GM12875 (cell line): ENCODE measurements around the gene TRIM66.

Experiments used
- H3K4me3 ChIP-seq: one replicate; pipeline ENCODE4 v1.5.1; 2011; ENCODE audit warnings: low read depth, low read length, control low read depth
- TF ChIP-seq, protein P1 (sequence below): IDR thresholded peaks from 2 replicates; pipeline ENCODE4 v1.5.1; 2011; ENCODE audit warnings: low read depth, mild to moderate bottlenecking, control low read depth, inconsistent platforms, low read length, moderate library complexity, borderline replicate concordance; ENCODE audit not compliant: insufficient read depth

The TRIM66 gene

GRCh38 chr11:8608652-8609051 lies 73.8 kb downstream of the TRIM66 start:
- TF ChIP-seq, protein P1, sequence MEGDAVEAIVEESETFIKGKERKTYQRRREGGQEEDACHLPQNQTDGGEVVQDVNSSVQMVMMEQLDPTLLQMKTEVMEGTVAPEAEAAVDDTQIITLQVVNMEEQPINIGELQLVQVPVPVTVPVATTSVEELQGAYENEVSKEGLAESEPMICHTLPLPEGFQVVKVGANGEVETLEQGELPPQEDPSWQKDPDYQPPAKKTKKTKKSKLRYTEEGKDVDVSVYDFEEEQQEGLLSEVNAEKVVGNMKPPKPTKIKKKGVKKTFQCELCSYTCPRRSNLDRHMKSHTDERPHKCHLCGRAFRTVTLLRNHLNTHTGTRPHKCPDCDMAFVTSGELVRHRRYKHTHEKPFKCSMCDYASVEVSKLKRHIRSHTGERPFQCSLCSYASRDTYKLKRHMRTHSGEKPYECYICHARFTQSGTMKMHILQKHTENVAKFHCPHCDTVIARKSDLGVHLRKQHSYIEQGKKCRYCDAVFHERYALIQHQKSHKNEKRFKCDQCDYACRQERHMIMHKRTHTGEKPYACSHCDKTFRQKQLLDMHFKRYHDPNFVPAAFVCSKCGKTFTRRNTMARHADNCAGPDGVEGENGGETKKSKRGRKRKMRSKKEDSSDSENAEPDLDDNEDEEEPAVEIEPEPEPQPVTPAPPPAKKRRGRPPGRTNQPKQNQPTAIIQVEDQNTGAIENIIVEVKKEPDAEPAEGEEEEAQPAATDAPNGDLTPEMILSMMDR: no peak

GRCh38 chr11:8605971-8606563 lies 76.4 kb downstream of the TRIM66 start:
- TF ChIP-seq, protein P1: no peak

More at GRCh38 chr11:8608652-8609051, 73.8 kb downstream of the TRIM66 start:
- no peak overlapping the region for H3K4me3 ChIP-seq

DNA sequence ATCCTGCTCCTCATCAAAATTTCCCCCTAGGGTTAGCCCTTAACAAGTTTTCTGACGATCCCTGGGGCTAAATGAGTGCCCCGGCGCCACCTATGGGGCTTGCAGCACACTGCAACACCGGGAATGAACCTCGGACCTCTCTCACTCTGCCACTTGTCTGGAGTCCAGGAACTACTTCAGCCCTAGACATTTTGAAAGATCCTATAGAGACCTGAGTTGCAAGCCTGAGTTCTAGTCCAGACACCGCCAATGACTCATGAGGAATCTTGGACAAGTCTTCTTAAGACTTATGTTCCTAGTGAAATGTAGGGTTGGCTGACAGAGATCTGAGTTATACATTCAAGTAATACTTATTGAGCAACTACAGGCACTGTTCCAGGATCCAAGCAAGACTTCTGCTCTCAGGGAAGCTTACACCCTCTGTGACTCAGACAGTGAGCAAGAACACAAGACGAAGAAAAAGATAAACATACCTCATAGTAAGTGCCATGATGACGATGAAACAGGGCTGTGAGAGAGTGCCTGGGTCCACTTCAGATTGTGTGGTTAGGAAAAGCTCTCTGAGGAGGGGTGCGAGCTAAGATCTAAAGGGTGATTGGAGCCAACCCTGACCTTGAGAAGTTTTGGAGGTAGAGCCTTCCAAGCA lies 78.3 kb downstream of the TRIM66 start:
- H3K4me3 ChIP-seq: no peak overlapping the region
- TF ChIP-seq, protein P1: peak; percentile 90

More at GRCh38 chr11:8605971-8606563, 76.4 kb downstream of the TRIM66 start:
- H3K4me3 ChIP-seq: no peak overlapping the region

GRCh38 chr11:8603696-8604077 lies 78.8 kb downstream of the TRIM66 start:
- no peak overlapping the region for H3K4me3 ChIP-seq
- TF ChIP-seq, protein P1: no peak

- H3K4me3 ChIP-seq: no peak overlapping the region
- TF ChIP-seq, protein P1: no peak
Measured at GRCh38 chr11:8601376-8602133, 80.9 kb downstream of the TRIM66 start.

GRCh38 chr11:8598506-8598905 lies 84.0 kb downstream of the TRIM66 start:
- TF ChIP-seq, protein P1: no peak
- H3K4me3 ChIP-seq: no peak overlapping the region
